Left renal pelvis (tissue), 4 donors: ENCODE data around the gene MXI1. TPM values are rescaled to one million over a fixed set of nuclear protein-coding genes. Genes with fewer than 3 reads are reported as not detected.
"Not testable (repeated sequence)": the region's sequence is repeated elsewhere in the genome, so short reads cannot be mapped to it uniquely, and the experiment has no call there.

ENCODE experiments used
- DNase-seq, 4 donors: peaks; one replicate each; pipeline ENCODE4 v3.0.0-alpha.2; 2013; ENCODE audit warnings: low read depth in 4 of 4, low spot score in 3 of 4
- polyA plus RNA-seq, 4 donors: library from polyadenylated mRNA; unstranded; fragments of 120-200 nt; gene quantifications; one replicate each; pipeline ENCODE4 v1.2.1, GENCODE V29; 2013; ENCODE audit not compliant: insufficient read length in 4 of 4

Gene MXI1
- polyA plus RNA-seq, 4 donors = 41.7 to 54.1 (median 48.3) TPM

DNA sequence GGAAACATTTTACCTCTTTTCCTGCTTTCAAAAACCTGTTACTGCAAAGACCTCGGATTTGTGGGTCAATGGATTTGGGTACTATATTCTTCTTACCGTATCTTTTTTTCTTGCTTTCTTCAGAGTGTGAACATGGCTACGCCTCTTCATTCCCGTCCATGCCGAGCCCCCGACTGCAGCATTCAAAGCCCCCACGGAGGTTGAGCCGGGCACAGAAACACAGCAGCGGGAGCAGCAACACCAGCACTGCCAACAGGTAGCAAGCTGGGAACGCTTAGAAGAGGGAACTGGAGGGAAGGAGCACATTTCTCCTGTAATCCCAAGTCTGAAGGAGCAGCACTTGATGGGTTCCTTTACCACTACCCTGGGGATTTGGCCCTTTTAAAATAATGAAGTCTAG is 20.7 kb downstream of the MXI1 start:
- no peak for DNase-seq

DNA sequence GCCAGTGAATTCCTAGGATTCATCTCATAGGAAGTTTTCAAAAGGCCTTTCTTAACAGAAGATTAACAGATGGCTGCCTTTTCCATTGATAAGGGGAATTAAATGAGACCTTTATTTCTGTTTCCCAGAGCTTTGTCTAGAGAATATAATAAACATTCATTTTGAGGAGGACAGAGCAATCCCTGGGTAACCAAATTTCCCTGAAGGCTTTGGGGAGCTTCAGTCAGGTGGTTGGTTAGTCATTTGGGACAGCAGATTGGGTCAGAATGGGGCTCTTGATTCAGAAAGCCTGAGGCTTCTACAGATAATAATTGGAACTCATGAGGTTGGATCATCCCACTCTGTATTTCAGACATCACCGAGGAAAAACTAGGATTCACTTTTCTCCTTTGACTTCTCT is 21.8 kb downstream of the MXI1 start:
- DNase-seq = no peak

DNA sequence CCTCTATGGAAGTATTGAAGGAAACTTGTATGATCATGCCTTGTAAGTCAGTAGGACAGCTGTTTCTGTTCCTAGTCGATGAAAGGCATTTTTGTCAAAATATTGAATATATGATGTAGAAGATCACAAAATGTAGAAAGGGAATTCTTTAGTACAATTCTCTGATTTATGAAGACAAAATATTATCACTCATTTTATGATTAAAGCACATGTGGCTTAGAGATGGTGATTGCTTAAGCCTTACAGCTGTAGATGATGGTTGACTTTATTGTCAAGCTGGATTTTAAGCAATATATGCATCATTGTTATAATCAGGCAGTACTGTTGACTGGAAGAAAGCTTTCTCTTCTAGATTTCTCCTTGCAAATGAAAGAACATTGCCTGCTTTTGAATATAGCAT is 26.4 kb downstream of the MXI1 start:
- no peak for DNase-seq

DNA sequence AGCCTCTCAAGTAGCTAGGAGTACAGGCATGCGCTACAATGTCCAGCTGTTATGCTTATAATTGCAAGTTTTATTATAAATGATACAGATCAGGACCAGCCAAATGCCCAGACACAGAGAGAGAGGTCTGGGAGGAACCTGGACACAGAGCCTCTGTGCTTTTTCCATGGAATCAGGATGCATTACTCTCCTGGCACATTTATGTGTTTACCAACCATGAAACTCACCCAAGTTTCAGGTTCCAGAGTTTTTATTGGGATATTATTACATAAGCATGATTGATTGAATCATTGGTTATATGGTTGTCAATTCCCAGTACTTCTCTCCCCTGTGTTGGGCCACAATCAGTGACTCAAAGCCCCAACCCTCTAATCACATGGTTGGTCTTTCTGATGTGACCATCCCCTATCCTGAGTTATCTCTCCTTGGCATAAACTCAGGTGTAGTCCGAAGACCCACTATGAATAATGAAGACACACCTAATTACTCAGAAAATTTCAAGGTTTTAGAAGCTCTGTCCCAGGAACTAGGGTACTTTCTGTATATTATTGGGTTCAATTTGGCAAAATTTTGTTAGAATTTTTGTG is 30.6 kb downstream of the MXI1 start:
- no peak for DNase-seq

DNA sequence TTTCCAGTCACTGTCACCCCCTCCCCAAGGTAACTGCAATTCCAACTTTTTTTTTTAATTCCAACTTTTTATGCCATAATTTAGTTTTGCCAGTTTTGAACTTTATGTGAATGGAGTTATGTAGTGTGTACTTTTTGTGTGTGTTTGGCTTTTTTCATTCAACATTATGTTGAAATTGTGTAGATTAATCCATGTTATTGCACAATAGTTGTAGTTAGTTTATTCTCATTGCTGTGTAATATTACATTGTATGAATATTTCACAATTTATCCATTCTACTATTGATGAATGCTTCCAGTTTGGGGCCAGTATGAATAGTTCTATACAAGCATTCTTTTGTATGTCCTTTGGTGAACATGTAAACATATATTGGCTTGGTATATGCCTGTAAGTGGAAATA is 32.5 kb downstream of the MXI1 start:
- no peak for DNase-seq

DNA sequence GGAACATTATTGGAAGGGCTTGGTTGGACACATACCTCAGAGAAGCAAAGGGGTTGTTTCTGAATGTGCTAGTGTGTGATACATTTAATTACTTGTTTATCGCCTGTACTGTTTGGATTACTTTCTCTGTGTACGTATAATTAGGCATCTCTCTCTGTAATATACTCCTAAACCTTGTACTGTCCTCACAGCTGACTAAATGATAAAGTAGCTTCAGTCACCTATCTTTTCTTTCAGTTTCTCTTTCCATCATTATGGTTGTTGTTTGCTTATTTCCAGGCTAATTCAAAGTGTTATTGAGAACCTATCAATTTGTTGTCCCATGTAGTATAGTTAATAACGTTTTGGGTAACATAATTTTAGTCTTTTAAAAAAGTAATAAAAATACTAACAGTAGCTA is 34.0 kb downstream of the MXI1 start:
- no peak for DNase-seq

DNA sequence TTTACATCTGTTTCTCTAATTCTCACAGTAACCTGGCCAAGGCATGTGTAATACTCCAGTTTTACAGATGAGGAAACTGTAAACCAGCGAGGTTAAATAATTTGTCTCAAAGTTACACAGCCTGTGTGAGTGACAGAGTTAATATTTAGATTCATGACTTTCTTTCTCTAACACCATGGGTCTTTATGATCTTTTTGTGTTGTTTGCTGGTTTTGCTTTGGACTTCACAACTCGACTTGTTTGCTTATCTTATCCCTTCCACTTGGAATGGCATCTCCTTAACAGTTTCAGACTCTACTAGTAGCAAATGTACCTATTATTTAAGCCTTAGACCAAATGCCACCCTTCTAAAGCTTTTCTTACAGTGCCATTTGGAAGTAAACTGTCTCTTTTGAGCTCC is 34.4 kb downstream of the MXI1 start:
- DNase-seq = no peak

DNA sequence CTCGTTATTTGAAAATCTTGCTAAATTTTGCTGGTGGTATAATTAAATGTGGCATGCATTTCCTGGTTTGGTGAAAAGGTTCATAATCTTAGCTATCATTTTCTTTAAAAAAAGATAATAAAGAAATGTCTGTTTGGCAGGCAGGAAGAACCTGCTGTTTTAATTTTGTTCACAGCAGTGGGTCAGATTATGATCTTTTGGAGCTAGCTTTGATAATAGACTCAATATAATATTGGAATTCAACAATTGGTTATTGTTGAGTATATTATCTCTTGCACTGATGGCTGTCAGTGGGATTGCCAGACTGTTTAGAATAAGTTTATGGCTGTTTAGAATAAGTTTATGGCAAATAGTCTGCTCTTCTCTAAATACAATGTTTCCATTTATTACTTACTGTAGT is 35.1 kb downstream of the MXI1 start:
- DNase-seq = no peak

DNA sequence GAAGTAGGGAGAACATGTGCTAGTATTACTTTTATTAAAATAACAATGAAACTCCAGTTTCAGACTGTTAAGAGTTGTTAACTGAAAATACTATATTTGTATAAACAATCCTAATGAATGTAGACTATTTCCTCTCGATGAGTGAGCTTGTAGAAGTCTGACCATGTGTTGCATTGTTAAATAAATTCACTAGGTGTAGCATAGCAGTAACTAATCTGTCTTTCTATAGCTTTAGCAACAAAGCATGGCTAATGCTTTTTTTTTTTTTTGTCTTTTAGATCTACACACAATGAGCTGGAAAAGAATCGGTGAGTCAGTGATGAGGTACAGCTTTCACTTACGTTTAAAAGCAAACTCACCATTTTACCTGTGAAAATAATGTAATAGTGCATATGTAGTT is 37.1 kb downstream of the MXI1 start:
- DNase-seq = no peak

DNA sequence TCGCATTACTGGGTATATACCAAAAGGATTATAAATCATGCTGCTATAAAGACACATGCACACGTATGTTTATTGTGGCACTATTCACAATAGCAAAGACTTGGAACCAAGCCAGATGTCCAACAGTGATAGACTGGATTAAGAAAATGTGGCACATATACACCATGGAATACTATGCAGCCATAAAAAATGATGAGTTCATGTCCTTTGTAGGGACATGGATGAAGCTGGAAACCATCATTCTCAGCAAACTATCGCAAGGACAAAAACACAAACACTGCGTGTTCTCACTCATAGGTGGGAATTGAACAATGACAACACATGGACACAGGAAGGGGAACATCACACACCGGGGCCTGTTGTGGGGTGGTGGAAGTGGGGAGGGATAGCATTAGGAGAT is 40.4 kb downstream of the MXI1 start:
- DNase-seq = not testable (repeated sequence)

DNA sequence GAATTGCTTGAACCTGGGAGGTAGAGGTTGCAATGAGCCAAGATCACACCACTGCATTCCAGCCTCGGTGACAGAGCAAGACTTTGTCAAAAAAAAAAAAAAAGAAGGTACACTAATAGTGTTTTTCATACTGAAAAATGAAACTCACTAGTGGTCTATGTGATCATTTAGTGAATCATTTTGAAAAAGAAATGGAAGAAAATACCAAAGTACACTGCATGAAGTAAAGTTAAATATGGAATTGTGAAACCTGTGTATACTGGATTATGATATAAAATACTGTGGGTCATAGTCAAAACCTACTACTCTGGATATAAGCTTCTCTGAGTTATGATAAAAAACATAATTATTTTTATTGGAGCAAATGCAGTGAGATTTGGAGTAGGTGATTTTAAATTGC is 42.1 kb downstream of the MXI1 start:
- DNase-seq = not testable (repeated sequence)

DNA sequence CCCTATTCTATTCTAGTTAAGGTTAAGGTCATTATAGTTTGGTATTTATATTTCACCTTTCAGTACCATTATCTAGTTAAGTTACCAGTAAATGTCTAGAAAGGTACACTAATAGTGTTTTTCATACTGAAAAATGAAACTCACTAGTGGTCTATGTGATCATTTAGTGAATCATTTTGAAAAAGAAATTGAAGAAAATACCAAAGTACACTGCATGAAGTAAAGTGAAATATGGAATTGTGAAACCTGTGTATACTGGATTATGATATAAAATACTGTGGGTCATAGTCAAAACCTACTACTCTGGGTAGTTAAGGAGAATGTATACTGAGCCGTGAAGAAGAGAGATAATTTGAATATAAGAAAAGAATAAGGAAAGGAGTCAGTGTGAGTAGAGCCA is 44.0 kb downstream of the MXI1 start:
- DNase-seq = not testable (repeated sequence)

DNA sequence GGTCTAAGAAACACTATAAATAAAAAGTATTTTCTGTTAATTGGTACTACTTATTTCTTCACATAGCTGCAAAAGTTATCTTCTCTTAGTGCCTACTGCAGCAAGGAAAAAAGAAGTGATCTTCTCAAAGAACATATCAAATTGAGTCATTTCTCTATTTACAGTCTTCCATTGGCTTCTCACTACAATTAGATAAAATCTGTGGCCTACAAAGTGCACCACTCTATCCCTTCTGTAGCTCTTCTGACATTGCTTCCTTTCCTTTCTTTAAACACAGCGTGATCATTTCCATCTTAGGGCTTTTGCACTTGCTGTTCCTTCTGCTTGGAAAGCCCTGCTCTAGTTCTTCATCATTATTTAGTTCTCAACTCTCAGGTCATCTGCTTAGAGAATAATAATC is 44.7 kb downstream of the MXI1 start:
- DNase-seq = no peak

DNA sequence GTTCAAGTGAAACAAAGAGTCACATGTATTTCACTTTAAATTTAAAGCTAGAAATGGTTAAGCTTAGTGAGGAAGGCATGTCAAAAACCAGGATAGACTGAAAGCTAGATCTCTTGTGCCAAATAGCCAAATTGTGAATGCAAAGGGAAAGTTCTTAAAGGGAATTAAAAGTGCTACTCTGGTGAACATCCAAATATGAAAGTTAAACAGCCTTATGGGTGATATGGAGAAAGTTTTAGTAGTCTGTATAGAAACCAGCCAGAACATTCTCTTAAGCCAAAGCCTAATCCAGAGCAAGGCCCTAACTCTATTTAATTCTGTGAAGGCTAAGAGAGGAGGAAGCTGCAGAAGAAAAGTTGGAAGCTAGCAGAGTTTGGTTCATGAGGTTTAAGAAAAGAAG is 47.1 kb downstream of the MXI1 start:
- DNase-seq = no peak

DNA sequence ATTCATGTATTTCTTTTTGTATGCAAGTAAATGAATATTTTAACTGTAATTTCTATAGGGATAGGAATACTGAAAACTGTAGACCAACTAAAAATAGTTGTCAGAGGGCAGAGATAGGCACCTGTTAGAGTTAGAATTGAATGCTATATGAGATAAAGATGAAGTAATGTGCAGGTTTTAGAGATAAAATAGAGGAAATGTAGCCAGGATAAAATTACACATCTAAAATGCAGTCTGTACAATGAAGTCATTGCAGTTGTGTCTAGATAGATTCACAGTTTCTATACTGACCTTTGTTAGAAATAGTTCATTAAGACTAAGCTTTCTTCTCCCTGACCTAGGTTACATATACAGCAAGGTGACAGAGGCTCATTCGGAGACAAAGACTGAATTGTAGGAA is 51.1 kb downstream of the MXI1 start:
- DNase-seq = no peak

DNA sequence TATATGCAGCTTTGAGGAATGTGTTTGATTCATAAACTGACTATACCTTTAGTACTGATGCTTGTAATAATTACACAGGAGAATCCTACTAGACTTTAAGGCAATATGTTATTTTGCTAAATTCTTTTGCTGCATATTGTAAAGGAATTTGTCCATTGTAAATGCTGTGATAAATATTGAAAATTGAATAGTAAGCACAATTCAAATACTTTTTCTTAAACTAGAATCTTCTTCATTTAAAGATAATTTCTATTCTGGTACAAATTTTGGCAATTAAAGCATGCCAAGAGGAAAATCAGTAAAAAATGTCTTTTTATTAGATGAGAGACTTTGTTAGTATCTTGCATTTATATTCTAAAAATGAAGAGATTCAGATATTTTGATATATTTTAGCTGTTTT is 51.9 kb downstream of the MXI1 start:
- DNase-seq = no peak

DNA sequence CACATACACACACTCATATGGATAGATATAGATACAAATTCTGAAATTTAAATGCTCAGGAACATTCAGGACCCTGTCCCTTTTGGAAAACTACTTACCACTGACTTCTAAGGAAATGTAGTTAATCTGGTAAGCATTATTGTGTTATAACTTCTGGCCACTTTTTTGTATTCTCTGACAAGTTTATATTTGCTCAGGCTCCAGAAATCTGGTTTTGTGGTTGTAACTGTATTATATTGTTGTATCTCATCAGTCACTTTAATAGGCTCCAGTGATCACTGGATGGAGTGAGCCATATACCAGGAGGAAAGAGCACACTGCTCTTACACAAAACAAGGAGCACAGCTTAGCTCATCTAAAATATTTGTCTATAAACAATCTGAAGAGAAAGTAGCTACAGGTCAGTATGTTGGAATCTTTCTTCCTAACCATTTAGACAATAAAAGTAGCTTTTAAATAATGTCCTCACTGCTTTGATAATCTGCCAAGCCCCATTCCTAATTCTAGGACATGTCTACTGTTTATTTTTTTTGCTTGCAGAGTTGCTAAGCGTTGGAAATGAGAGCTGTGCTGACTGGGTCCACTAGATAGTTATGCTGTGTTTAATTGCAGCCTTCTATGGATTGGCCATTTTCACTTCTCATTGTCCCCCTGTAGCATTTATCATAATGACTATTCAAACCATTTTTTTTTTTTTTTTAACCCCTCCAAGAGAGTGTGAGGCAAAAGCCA is 53.5 kb downstream of the MXI1 start:
- no peak for DNase-seq

DNA sequence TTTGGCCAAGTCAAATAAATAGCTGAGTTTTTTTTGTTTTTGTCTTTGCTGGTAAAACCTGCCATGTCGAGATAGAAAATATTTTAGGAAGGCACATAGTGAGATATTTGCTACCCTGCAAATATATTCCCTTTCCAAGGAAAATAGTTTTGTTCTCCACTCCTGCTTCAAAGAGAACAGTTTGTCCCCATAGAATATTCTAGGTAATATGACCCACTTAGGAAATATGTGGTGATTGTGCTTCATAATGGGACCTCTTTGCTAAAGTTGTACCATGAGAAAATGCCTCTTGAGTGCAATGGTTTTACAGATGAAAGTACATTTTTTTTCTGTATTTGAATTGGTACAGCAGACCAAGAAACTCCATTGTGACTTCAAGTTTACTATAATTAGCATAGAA is 55.8 kb downstream of the MXI1 start:
- DNase-seq = no peak

DNA sequence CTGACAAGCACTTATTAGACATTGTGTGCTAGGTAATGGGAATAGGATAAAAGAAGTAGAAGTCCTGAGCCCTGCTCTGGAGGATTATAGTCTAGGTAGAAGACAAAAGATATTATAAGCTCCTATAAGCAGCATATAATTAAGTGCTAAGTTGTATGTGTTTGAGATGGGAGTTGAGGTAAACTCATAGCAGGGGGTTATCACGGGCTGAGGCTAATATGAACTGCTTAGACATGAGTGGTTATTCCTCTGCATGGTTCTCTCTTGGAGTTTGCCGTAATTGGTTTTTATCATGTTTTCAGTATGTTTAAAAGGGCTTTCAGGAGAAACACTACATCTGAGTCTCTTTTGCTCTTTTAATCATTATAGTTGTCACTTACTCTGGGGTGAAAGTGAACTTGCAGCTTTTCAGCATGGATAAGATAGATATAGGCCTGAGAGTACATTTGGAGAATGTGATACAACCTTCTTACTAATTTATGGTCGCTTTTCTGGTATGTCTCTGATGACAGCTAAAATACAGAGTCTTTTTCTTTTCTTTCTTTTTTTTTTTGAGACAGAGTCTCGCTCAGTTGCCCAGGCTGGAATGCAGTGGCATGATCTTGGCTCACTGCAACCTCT is 58.3 kb downstream of the MXI1 start:
- DNase-seq = no peak

DNA sequence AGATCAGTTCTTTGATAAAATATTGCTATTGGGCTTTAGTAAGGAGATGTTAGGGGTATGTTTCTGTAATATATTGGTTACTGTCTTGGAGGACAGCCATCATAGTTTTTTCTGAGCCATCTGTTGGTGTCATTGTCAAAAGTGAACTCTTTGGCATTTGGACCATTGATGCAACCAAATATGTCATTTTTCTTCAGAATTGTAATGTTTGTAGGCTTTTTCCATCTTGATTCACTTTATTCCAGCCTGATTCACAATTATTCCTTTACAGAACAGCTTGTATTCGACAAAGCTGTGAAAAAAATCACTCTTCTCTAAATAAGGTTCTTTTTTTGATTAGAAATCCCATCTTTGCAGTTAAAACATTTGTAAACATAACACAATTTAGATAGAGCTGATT is 59.9 kb downstream of the MXI1 start:
- no peak for DNase-seq

DNA sequence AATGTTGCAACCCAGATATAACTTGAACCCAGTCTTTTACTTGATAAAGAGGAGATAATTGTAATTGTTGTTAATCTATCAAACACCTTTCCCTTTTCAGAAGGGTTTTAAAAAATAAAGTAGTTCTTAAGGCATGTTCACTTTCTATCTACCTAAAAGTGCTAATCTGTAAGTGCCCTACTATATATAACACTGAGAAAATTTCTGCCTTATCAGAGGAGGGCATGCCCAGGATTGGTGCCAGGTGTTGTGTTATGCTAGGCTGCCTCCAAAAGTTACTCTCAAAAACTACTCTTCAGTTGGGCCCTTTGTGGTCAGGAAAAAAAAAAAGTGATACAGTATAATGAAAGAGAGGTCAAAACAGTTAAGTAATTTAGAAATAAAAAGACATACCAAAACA is 61.0 kb downstream of the MXI1 start:
- DNase-seq = no peak

DNA sequence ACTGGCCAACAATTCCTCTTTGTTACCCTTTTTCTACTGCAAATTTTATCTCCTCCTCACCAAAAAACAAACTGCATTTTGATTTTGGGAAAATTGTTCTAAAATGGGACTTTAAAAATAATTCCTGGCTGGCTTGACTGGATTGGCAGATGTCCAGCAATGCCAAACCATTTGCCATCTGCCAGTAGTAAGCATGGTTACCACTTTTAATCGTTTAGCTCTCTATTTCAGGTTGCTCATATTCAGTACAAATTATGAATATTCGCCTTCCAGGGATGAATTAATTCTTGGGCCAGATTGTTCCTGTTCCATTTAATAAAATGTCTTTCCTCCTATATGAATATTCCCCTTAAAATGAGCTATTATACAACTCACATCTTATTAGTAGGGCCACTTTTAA is 61.6 kb downstream of the MXI1 start:
- DNase-seq = no peak
